ENCODE measurements around the gene STAC3.

The STAC3 gene

GRCh38 chr12:57210461-57210860 lies 40.5 kb downstream of the STAC3 start:
- DNase-seq (ENCODE audit: low spot score), result no peak

- no peak for DNase-seq (ENCODE audit: low spot score)
These were observed 41.1 kb downstream of the STAC3 start for GRCh38 chr12:57209916-57210315.

DNA sequence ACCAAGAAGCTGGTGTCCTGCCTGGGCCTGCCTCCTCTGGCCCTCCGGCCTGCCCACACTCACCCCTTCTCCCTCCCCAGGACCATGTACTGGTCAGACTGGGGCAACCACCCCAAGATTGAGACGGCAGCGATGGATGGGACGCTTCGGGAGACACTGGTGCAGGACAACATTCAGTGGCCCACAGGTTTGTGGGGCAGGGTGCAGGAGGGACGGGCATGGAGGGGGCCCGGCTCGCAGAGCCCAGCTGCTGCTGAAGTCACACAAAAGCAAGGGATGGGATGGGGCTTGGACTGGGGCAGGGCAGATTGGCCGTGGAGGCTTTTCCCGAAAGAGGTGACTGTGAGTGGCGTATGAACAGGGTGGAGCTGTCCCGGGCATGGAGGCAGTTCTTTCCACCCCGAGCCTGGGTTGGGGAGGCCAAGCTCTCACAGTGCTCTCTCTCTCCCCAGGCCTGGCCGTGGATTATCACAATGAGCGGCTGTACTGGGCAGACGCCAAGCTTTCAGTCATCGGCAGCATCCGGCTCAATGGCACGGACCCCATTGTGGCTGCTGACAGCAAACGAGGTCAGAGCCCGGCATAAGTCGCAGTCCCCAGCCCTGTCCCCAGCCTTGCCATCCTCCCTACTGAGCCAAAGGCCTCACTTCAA lies 42.2 kb downstream of the STAC3 start:
- DNase-seq (ENCODE audit: low spot score), result no peak

GRCh38 chr12:57207731-57208630 lies 43.0 kb downstream of the STAC3 start:
- no peak for DNase-seq (ENCODE audit: low spot score)

DNA sequence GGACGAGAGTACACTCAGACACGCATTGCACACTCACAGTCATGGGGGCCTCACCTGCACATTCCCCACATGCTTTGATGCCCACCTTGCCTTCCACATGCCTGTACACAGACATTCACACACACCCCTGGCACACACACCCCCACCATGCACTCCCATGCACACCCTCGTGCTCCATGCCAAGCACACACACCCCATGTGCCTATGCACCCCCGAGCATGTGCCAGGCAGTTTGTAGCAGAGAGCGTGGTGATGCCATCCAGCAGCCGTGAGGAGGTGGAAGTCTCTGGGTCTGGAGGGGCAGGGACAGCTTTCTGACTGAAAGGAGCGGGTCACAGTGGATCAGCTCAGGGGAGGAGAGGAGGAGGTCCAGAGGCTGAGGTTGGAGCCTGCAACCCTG lies 45.1 kb downstream of the STAC3 start:
- DNase-seq (ENCODE audit: low spot score), result no peak

- DNase-seq (ENCODE audit: low spot score), result no peak
These were observed 45.8 kb downstream of the STAC3 start for GRCh38 chr12:57205186-57205585.

GRCh38 chr12:57204454-57204853 lies 46.5 kb downstream of the STAC3 start:
- DNase-seq (ENCODE audit: low spot score), result no peak

- DNase-seq (ENCODE audit: low spot score), result no peak
These were observed 47.2 kb downstream of the STAC3 start for GRCh38 chr12:57203791-57204190.

DNA sequence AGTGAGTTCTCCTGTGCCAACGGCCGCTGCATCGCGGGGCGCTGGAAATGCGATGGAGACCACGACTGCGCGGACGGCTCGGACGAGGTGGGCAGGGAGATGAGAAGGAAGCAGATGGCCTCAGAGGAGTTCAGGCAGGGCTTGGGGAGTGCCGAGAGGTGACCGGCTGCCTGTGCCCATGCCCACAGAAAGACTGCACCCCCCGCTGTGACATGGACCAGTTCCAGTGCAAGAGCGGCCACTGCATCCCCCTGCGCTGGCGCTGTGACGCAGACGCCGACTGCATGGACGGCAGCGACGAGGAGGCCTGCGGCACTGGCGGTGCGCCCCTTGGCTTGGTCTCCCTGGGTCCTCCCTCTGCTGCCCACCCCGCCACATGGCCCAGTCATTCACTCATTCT lies 47.8 kb downstream of the STAC3 start:
- DNase-seq (ENCODE audit: low spot score), result no peak

DNA sequence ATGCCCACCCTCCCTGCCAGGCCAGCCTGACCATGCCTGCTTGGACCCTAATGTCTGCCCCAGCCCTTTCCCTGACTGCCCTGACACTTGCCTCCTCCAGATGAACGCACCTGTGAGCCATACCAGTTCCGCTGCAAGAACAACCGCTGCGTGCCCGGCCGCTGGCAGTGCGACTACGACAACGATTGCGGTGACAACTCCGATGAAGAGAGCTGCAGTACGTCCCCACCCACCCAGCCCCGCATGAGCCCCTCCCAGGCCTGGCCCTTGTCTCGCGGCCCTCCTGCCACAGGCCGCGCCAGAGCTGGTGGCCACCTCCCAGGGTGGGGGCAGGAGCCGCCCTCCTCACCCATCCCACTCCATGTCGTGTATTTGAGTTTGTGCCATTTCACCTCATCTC lies 48.7 kb downstream of the STAC3 start:
- no peak for DNase-seq (ENCODE audit: low spot score)

DNA sequence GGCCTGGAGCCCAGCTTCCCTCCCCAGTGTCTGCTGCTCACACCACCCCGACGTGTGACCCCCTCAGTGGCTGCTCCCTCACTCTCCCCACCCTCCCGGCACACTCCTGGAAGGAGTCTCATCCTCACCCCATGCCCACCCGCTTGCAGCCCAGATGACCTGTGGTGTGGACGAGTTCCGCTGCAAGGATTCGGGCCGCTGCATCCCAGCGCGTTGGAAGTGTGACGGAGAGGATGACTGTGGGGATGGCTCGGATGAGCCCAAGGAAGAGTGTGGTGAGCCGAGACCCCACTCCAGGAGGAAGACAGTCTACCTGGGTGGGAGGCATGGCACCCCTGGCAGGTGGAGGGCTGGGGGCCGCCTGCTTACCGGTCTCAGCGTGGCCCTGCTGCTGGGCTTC lies 49.4 kb downstream of the STAC3 start:
- DNase-seq (ENCODE audit: low spot score), result no peak

DNA sequence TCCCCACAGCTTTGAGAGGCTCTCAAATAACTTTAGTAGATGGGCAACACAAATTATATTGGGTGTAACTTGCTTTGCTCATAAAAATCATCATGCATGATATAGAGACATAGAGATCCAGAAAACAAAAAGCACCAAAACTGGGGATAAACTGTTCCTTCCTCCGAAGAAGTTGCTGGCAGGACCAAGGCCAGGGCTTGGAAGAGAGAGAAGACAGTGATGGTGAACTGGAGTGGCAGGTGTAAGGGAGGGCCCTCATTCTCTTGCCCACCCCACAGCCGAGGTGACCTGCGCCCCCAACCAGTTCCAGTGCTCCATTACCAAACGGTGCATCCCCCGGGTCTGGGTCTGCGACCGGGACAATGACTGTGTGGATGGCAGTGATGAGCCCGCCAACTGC lies 49.8 kb downstream of the STAC3 start:
- DNase-seq (ENCODE audit: low spot score), result no peak

GRCh38 chr12:57200497-57200896 lies 50.5 kb downstream of the STAC3 start:
- no peak for DNase-seq (ENCODE audit: low spot score)

- DNase-seq (ENCODE audit: low spot score), result no peak
These were observed 51.8 kb downstream of the STAC3 start for GRCh38 chr12:57199191-57199590.

DNA sequence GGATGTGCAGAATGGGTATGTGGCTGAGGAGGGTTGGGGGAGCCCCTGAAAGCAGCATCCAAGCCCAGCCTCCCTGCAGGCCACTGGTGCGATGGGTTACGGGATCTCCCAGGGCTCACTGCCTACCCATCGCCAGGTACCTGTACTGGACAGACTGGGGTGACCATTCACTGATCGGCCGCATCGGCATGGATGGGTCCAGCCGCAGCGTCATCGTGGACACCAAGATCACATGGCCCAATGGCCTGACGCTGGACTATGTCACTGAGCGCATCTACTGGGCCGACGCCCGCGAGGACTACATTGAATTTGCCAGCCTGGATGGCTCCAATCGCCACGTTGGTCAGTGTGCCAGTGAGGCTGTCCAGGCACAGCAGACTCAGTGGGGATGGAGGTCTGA lies 52.7 kb downstream of the STAC3 start:
- DNase-seq (ENCODE audit: low spot score), result no peak

- DNase-seq (ENCODE audit: low spot score), result no peak
These were observed 54.0 kb downstream of the STAC3 start for GRCh38 chr12:57196956-57197355.

GRCh38 chr12:57196439-57196838 lies 54.5 kb downstream of the STAC3 start:
- DNase-seq (ENCODE audit: low spot score), result no peak

DNA sequence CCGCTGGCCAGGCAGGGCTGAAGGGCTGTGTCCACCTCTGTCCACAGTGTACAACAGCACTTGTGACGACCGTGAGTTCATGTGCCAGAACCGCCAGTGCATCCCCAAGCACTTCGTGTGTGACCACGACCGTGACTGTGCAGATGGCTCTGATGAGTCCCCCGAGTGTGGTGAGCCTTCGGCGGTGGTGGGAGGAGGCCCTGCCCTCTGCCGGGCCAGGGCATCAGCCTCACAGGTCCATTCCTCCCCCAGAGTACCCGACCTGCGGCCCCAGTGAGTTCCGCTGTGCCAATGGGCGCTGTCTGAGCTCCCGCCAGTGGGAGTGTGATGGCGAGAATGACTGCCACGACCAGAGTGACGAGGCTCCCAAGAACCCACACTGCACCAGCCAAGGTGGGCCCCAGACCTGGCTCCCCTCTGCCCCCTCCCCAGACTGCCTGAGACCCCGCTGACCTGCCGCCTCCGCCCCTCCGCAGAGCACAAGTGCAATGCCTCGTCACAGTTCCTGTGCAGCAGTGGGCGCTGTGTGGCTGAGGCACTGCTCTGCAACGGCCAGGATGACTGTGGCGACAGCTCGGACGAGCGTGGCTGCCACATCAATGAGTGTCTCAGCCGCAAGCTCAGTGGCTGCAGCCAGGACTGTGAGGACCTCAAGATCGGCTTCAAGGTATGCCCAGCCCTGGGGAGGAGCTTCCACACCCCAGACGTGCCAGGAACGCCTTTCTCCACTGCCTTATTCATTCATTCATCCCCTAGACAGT lies 55.2 kb downstream of the STAC3 start:
- no peak for DNase-seq (ENCODE audit: low spot score)

DNA sequence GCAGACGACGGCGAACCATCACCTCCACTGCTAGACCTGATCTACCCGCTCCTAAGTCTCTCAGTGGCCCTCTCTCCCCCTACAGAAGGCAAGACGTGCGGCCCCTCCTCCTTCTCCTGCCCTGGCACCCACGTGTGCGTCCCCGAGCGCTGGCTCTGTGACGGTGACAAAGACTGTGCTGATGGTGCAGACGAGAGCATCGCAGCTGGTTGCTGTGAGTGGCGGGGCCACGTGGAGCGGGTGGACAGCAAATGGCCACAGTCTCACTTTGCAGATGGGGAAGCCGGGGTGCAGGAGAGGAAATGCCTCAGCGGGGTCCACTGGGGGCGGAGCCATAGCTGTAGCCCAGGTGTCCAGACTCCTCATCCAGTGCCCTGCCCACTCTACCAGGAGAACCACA lies 55.8 kb downstream of the STAC3 start:
- no peak for DNase-seq (ENCODE audit: low spot score)

DNA sequence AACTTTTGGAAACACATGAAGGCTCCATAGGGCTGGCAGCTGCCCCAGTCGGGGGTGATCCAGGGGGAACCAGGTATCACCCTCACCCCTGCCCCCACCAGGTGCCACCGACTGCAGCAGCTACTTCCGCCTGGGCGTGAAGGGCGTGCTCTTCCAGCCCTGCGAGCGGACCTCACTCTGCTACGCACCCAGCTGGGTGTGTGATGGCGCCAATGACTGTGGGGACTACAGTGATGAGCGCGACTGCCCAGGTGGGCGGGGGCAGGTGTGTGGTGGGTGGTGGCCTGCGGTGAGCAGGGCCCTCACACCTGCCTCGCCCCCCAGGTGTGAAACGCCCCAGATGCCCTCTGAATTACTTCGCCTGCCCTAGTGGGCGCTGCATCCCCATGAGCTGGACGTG lies 56.7 kb downstream of the STAC3 start:
- DNase-seq (ENCODE audit: low spot score), result no peak

- DNase-seq (ENCODE audit: low spot score), result no peak
These were observed 57.2 kb downstream of the STAC3 start for GRCh38 chr12:57193706-57194245.

Measured in LoVo (cell line).